Suprapubic skin (tissue), 4 donors: ENCODE data around the gene FHOD3. TPM values are rescaled to one million over a fixed set of nuclear protein-coding genes. Genes with fewer than 3 reads are reported as not detected.

Experiments used
- DNase-seq, 2 donors: peaks; one replicate each; pipeline ENCODE4 v3.0.0-alpha.2; 2019; ENCODE audit warnings: low spot score in 2 of 2
- H3K27ac ChIP-seq: fragments of 200-600 bp; sonication (generic); one replicate; pipeline ENCODE4 v1.5.1; 2019
- H3K27me3 ChIP-seq: fragments of 200-600 bp; sonication (generic); one replicate; pipeline ENCODE4 v1.5.1; 2019
- H3K36me3 ChIP-seq: fragments of 200-600 bp; sonication (generic); one replicate; pipeline ENCODE4 v1.5.1; 2019
- H3K4me1 ChIP-seq: fragments of 200-600 bp; sonication (generic); one replicate; pipeline ENCODE4 v1.5.1; 2019
- H3K4me3 ChIP-seq: fragments of 200-600 bp; sonication (generic); one replicate; pipeline ENCODE4 v1.5.1; 2019; ENCODE audit warnings: mild to moderate bottlenecking
- H3K9me3 ChIP-seq: fragments of 200-600 bp; sonication (generic); one replicate; pipeline ENCODE4 v1.5.1; 2019
- EP300 ChIP-seq: sonication (generic); formaldehyde crosslinking; IDR thresholded peaks from one replicate; pipeline ENCODE4 v1.6.1; 2017; ENCODE audit warnings: antibody characterized with exemption
- POLR2A ChIP-seq, 2 donors: fragments of 450-650 bp; IDR thresholded peaks; one replicate each; pipeline ENCODE4 v1.6.1; 2017; ENCODE audit warnings: antibody characterized with exemption in 2 of 2, mild to moderate bottlenecking in 2 of 2, moderate library complexity in 2 of 2
- POLR2AphosphoS5 ChIP-seq, 3 donors: sonication (generic); formaldehyde crosslinking; IDR thresholded peaks; one replicate each; pipeline ENCODE4 v1.6.1; 2017; ENCODE audit warnings: antibody characterized with exemption in 3 of 3
- WGBS: methylation state at CpG from one replicate; pipeline ENCODE4 v1.1.5; 2018; 5-methylcytosine and 5-hydroxymethylcytosine counted together
- total RNA-seq, 4 donors: library from RNA; depleted of rRNA; stranded (reverse); fragments of >200 nt; gene quantifications; one replicate each; pipeline ENCODE4 v1.1.0, GENCODE V29; 2016
- TF ChIP-seq, protein P1 (sequence below), 2 donors: fragments of 200-600 bp in 1 of 2; fragments of 450-650 bp in 1 of 2; sonication (generic) in 1 of 2; IDR thresholded peaks; one replicate each; pipeline ENCODE4 v1.5.1; 2016 to 2019; ENCODE audit warnings: antibody characterized with exemption in 2 of 2, mild to moderate bottlenecking in 1 of 2, moderate library complexity in 1 of 2

FHOD3 gene
- total RNA-seq, 4 donors from 2014 or later: 5.8 to 18.7 (median 15.5) TPM

DNA sequence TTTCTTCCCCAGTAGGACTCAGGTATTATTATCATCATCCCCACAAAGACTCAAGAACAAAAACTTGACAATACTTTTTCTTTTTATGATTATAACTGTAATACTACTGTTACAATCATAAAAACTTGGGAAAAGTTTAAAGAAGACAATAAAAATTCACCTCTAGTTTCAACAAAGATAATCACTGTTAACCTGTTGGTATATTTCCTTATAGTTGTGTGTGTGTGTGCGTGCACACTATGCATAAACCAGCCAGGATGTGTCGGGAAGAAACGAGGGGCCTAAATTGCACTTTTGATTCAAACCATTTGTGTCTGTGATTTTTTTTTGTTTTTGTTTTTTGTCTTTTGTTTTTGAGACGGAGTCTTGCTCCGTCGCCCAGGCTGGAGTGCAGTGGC, 298.3 kb downstream of the FHOD3 start:
- no peak overlapping the region for H3K27ac ChIP-seq
- no peak for DNase-seq
- TF ChIP-seq, protein P1, sequence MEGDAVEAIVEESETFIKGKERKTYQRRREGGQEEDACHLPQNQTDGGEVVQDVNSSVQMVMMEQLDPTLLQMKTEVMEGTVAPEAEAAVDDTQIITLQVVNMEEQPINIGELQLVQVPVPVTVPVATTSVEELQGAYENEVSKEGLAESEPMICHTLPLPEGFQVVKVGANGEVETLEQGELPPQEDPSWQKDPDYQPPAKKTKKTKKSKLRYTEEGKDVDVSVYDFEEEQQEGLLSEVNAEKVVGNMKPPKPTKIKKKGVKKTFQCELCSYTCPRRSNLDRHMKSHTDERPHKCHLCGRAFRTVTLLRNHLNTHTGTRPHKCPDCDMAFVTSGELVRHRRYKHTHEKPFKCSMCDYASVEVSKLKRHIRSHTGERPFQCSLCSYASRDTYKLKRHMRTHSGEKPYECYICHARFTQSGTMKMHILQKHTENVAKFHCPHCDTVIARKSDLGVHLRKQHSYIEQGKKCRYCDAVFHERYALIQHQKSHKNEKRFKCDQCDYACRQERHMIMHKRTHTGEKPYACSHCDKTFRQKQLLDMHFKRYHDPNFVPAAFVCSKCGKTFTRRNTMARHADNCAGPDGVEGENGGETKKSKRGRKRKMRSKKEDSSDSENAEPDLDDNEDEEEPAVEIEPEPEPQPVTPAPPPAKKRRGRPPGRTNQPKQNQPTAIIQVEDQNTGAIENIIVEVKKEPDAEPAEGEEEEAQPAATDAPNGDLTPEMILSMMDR (IDR thresholded peaks at IDR 0.05): no peak
- no peak for TF ChIP-seq EP300
- no peak for TF ChIP-seq POLR2A (IDR thresholded peaks at IDR 0.05)
- TF ChIP-seq POLR2AphosphoS5 (IDR thresholded peaks at IDR 0.05): no peak
- no peak overlapping the region for H3K4me3 ChIP-seq
- no peaks in the 10 kb centered on the region for H3K9me3 ChIP-seq
- H3K4me1 ChIP-seq: no peaks in the 10 kb centered on the region
- no peaks in the 10 kb centered on the region for H3K36me3 ChIP-seq
- WGBS: 78% methylated on average over 6 of the region's 6 CpGs
- no peaks in the 10 kb centered on the region for H3K27me3 ChIP-seq

DNA sequence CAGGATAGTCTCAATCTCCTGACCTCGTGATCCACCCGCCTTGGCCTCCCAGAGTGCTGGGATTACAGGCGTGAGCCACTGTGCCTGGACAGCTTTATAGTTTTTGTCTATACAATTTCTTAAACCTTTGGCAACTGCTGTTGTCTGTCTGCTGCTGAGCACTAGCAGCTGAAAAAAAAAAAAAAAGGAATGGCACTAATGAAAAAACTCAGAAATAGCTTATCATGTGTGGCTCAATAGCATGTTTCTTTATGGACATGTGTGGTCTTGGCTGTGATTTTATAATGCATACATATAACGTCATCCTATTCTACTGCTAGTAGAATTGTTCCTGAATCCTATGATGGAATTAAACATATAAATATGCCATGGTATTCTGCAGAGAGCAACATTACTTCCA, 300.1 kb downstream of the FHOD3 start:
- no peak overlapping the region for H3K27ac ChIP-seq

DNA sequence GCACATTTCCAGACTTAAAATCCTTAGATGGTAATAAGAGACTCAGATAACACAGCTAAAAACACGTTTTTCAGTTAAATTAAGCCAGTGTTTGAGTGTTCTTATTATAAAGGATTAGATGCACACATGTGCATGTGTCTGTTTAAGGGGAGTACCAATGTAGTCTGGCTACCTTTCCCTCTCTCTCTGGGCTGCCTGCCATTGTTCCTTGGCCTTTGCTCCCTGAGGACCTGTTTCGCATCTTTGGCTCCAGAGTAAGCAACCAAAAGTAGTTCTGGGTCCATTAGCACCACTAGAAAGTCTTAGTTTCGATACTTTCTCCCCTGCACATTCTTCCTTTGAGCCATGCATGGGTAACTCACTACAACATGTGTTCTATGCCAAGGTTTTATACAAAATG, 303.0 kb downstream of the FHOD3 start:
- H3K4me3 ChIP-seq: no peak overlapping the region
- H3K27me3 ChIP-seq: no peaks in the 10 kb centered on the region
- no peak for DNase-seq
- TF ChIP-seq EP300: no peak
- TF ChIP-seq, protein P1 (IDR thresholded peaks at IDR 0.05): no peak
- no peak for TF ChIP-seq POLR2AphosphoS5 (IDR thresholded peaks at IDR 0.05)
- TF ChIP-seq POLR2A (IDR thresholded peaks at IDR 0.05): no peak
- WGBS: 92% methylated on average over 3 of the region's 3 CpGs
- no peaks in the 10 kb centered on the region for H3K9me3 ChIP-seq
- H3K27ac ChIP-seq: no peak overlapping the region
- H3K36me3 ChIP-seq: no peaks in the 10 kb centered on the region
- no peaks in the 10 kb centered on the region for H3K4me1 ChIP-seq

More for the DNA sequence above, 300.1 kb downstream of the FHOD3 start:
- TF ChIP-seq, protein P1 (IDR thresholded peaks at IDR 0.05): no peak
- TF ChIP-seq POLR2AphosphoS5 (IDR thresholded peaks at IDR 0.05): no peak
- no peak for TF ChIP-seq EP300
- no peak for TF ChIP-seq POLR2A (IDR thresholded peaks at IDR 0.05)
- no peaks in the 10 kb centered on the region for H3K36me3 ChIP-seq
- H3K9me3 ChIP-seq: no peaks in the 10 kb centered on the region
- H3K27me3 ChIP-seq: no peaks in the 10 kb centered on the region
- no peak for DNase-seq
- no peaks in the 10 kb centered on the region for H3K4me1 ChIP-seq
- 93% methylated on average over 4 of the region's 4 CpGs for WGBS
- no peak overlapping the region for H3K4me3 ChIP-seq

DNA sequence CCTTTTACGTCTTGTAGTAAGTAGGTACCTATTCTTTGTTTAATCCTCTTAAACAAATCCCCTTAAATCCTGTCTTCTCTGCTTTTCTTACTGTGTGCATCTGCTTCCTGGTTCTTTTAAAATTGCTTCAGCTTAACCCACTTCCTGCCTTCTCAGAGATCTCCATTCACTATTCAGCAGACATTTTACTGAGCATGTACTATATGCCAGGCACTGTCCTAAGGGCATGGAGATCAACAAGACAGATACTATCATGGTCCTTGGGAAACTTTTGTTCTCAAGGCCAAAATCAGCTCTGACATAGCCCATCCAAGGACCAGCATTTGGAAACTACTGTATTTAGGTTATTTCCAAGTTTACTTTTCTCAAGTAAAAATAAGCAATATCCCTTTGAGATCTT, 303.8 kb downstream of the FHOD3 start:
- no peak for TF ChIP-seq POLR2A (IDR thresholded peaks at IDR 0.05)
- no peak for TF ChIP-seq POLR2AphosphoS5 (IDR thresholded peaks at IDR 0.05)
- TF ChIP-seq, protein P1 (IDR thresholded peaks at IDR 0.05): no peak
- no peak for TF ChIP-seq EP300
- Histone ChIP-seq H3K36me3 (no peaks in the 10 kb centered on the region), H3K9me3 (no peaks in the 10 kb centered on the region), H3K4me1 (no peaks in the 10 kb centered on the region), H3K27ac (no peak overlapping the region), H3K27me3 (no peaks in the 10 kb centered on the region), H3K4me3 (no peak overlapping the region)
- no peak for DNase-seq
- WGBS: 47% methylated on average over 1 of the region's 1 CpG

DNA sequence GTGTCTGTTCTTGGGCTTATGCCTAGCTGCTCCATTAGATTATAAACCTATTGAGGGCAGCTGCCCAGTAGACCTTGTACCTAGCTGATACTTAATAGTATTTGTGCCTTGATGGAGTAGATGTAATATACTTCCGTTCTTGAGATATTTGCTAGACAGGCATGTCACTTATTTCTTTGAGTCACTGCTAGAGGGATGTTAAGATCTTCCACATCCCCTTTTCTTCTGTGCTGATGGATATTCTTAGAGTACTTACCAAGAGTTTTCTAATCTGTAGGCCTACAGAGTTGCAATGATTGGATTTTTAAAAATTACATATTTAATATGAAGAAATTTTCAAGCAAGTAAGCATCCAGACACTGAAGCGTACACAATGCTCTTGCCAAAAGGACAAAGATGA, 304.6 kb downstream of the FHOD3 start:
- no peak overlapping the region for H3K27ac ChIP-seq
- H3K4me3 ChIP-seq: no peak overlapping the region
- no peak for DNase-seq
- no peaks in the 10 kb centered on the region for H3K9me3 ChIP-seq
- no peaks in the 10 kb centered on the region for H3K4me1 ChIP-seq
- TF ChIP-seq POLR2AphosphoS5 (IDR thresholded peaks at IDR 0.05) (no peak), EP300 (no peak), POLR2A (IDR thresholded peaks at IDR 0.05) (no peak)
- TF ChIP-seq, protein P1 (IDR thresholded peaks at IDR 0.05): no peak
- WGBS: 95% methylated on average over 2 of the region's 2 CpGs
- H3K36me3 ChIP-seq: no peaks in the 10 kb centered on the region
- H3K27me3 ChIP-seq: no peaks in the 10 kb centered on the region
